ENCODE data around the gene VWDE.

VWDE gene

GRCh38 chr7:12320241-12320986 lies 83.3 kb downstream of the VWDE start:
- no peak overlapping the region for H3K27ac ChIP-seq
- TF ChIP-seq ZFX (IDR thresholded peaks at IDR 0.05) (no peak), CTCF (conservative IDR thresholded peaks at IDR 0.05) (no peak)

- H3K27ac ChIP-seq = no peak overlapping the region
- TF ChIP-seq ZFX (IDR thresholded peaks at IDR 0.05) (no peak), CTCF (conservative IDR thresholded peaks at IDR 0.05) (no peak)
These were observed 86.0 kb downstream of the VWDE start for GRCh38 chr7:12317675-12318074.

GRCh38 chr7:12316925-12317324 lies 86.7 kb downstream of the VWDE start:
- no peak overlapping the region for H3K27ac ChIP-seq
- TF ChIP-seq ZFX (IDR thresholded peaks at IDR 0.05) (no peak), CTCF (conservative IDR thresholded peaks at IDR 0.05) (no peak)

- TF ChIP-seq ZFX (IDR thresholded peaks at IDR 0.05) (no peak), CTCF (conservative IDR thresholded peaks at IDR 0.05) (no peak)
- no peak overlapping the region for H3K27ac ChIP-seq
These were observed 88.6 kb downstream of the VWDE start for GRCh38 chr7:12315049-12315448.

DNA sequence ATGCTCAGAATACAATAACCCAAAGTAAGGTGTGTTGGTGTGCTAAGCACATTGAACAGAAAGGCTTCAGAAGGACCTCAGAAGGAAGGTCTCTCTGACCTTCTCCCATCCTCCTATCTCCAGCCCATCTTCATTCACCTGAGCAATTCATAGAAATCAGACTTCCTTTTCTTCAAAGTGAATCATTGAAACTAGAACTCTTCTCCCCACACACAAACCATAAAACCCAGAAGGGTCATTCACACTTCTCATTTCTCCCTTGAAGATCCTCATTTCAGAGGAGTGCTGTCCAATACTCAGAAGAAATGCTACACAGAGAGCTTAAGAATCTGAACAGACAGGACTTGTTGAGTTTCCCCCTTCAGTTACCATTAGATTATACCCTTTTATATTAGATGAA lies 89.5 kb downstream of the VWDE start:
- TF ChIP-seq ZFX (IDR thresholded peaks at IDR 0.05) (no peak), CTCF (conservative IDR thresholded peaks at IDR 0.05) (no peak)
- no peak overlapping the region for H3K27ac ChIP-seq

DNA sequence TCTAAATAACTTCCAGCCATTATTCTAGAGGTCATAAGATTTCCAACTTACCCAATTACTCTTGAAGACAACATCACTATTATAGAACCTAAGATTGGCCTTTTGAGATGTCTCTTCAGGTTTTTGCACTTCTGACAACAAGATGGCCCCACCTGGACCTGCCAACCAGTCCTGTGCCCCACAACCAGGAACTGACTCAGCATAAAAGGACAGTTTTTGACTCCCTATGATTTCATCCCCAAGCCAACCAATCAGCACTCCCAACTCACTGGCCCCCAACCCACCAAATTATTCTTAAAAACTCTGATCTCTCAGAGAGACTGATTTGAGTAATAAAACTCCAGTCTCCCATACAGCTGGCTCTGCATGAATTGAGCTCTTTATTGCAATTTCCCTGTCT lies 98.2 kb downstream of the VWDE start:
- H3K27ac ChIP-seq = no peak overlapping the region
- TF ChIP-seq CTCF (conservative IDR thresholded peaks at IDR 0.05) (no peak), ZFX (IDR thresholded peaks at IDR 0.05) (no peak)

- TF ChIP-seq CTCF (conservative IDR thresholded peaks at IDR 0.05) = no peak
- no peak overlapping the region for H3K27ac ChIP-seq
These were observed 100.2 kb downstream of the VWDE start for GRCh38 chr7:12303495-12303894.
